Activated naive CD4-positive, alpha-beta T cell (primary cell): ENCODE data around the gene DYRK1A.

Source experiments
- DNase-seq, 4 experiments: peaks; one replicate each; lab custom pipeline; 2025; lab: John Stamatoyannopoulos, UW

DYRK1A gene

GRCh38 chr21:37365517-37366481 lies 774 bp upstream of the DYRK1A start:
- DNase-seq, result peak; percentile 28 to 71 (median 50)

- no peak for DNase-seq
Measured at GRCh38 chr21:37367336-37367702, 746 bp downstream of the DYRK1A start.

GRCh38 chr21:37367703-37368540 lies 1.3 kb downstream of the DYRK1A start:
- DNase-seq, result no peak

- DNase-seq, result no peak
Measured at GRCh38 chr21:37368541-37369279, 2.1 kb downstream of the DYRK1A start.

- no peak for DNase-seq
Measured at GRCh38 chr21:37369307-37369854, 2.8 kb downstream of the DYRK1A start.

GRCh38 chr21:37370152-37371040 lies 3.8 kb downstream of the DYRK1A start:
- no peak for DNase-seq

- no peak for DNase-seq
Measured at GRCh38 chr21:37371041-37371397, 4.4 kb downstream of the DYRK1A start.

GRCh38 chr21:37372127-37372731 lies 5.7 kb downstream of the DYRK1A start:
- no peak for DNase-seq

- DNase-seq, result no peak
Measured at GRCh38 chr21:37372951-37373350, 6.4 kb downstream of the DYRK1A start.

GRCh38 chr21:37373539-37373938 lies 7.0 kb downstream of the DYRK1A start:
- no peak for DNase-seq

- DNase-seq, result no peak
Measured at GRCh38 chr21:37374027-37374426, 7.5 kb downstream of the DYRK1A start.

- no peak for DNase-seq
Measured at GRCh38 chr21:37375866-37376574, 9.4 kb downstream of the DYRK1A start.

- no peak for DNase-seq
Measured at GRCh38 chr21:37378700-37379139, 12.1 kb downstream of the DYRK1A start.

GRCh38 chr21:37380349-37381323 lies 14.1 kb downstream of the DYRK1A start:
- DNase-seq, result no peak

- no peak for DNase-seq
Measured at GRCh38 chr21:37381883-37382585, 15.5 kb downstream of the DYRK1A start.

- DNase-seq, result no peak
Measured at GRCh38 chr21:37383086-37383485, 16.5 kb downstream of the DYRK1A start.

- no peak for DNase-seq
Measured at GRCh38 chr21:37383784-37384311, 17.3 kb downstream of the DYRK1A start.

- no peak for DNase-seq
Measured at GRCh38 chr21:37384416-37384815, 17.8 kb downstream of the DYRK1A start.
